Thyroid gland (tissue), 4 donors: Measurements from ENCODE around the gene SESN1. TPM values are rescaled to one million over a fixed set of nuclear protein-coding genes. Genes with fewer than 3 reads are reported as not detected.
A peak's percentile ranks its signal among the peaks of the same experiment; 100 is the strongest.

Experiments used
- DNase-seq, 2 donors: peaks; one replicate each; pipeline ENCODE4 v3.0.0-alpha.2; 2019
- H3K27ac ChIP-seq, 3 donors: fragments of 200-600 bp; sonication (generic); 1 replicate in 2 of 3; 2 replicates in 1 of 3; pipeline ENCODE4 v1.5.1; 2016 to 2019; ENCODE audit warnings: mild to moderate bottlenecking in 1 of 3, moderate library complexity in 1 of 3
- H3K27me3 ChIP-seq: fragments of 200-600 bp; sonication (generic); one replicate; pipeline ENCODE4 v1.5.1; 2019
- H3K36me3 ChIP-seq, 2 donors: fragments of 200-600 bp; sonication (generic); one replicate each; pipeline ENCODE4 v1.5.1; 2016 to 2019
- H3K4me1 ChIP-seq, 2 donors: fragments of 200-600 bp; sonication (generic); one replicate each; pipeline ENCODE4 v1.5.1; 2017 to 2019
- H3K4me3 ChIP-seq, 3 donors: fragments of 200-600 bp; sonication (generic); replicated peaks in 1 of 3; 1 replicate in 2 of 3; 2 replicates in 1 of 3; pipeline ENCODE4 v1.5.1; 2016; ENCODE audit warnings: mild to moderate bottlenecking in 1 of 3
- H3K9me3 ChIP-seq: fragments of 200-600 bp; sonication (generic); one replicate; pipeline ENCODE4 v1.5.1; 2017
- POLR2A ChIP-seq, 2 donors: fragments of 450-650 bp; IDR thresholded peaks; one replicate each; pipeline ENCODE4 v1.6.1; 2017; ENCODE audit warnings: antibody characterized with exemption in 2 of 2, mild to moderate bottlenecking in 2 of 2, moderate library complexity in 1 of 2
- WGBS, 2 donors: methylation state at CpG; one replicate each; pipeline ENCODE4 v1.1.5; 2017; 5-methylcytosine and 5-hydroxymethylcytosine counted together
- intact Hi-C: fragments of 100-400 bp; cut with DNase I; formaldehyde crosslinking; loops from one replicate; pipeline ENCODE4 v1.15.1; 2023
- total RNA-seq, 4 donors: library from RNA; depleted of rRNA; stranded (reverse); fragments of >200 nt; gene quantifications; one replicate each; pipeline ENCODE4 v1.2.3, GENCODE V29; 2016
- TF ChIP-seq, protein P1 (sequence below), 6 experiments: fragments of 200-600 bp in 3 of 6; fragments of 450-650 bp in 3 of 6; sonication (generic) in 3 of 6; IDR thresholded peaks; one replicate each; pipeline ENCODE4 v1.5.1; 2016 to 2019; ENCODE audit warnings: antibody characterized with exemption in 6 of 6, mild to moderate bottlenecking in 2 of 6, inconsistent platforms in 1 of 6, moderate library complexity in 1 of 6

SESN1 gene
- total RNA-seq, 4 donors from 2014 or later = 43.8 to 68.1 (median 58.1) TPM

DNA sequence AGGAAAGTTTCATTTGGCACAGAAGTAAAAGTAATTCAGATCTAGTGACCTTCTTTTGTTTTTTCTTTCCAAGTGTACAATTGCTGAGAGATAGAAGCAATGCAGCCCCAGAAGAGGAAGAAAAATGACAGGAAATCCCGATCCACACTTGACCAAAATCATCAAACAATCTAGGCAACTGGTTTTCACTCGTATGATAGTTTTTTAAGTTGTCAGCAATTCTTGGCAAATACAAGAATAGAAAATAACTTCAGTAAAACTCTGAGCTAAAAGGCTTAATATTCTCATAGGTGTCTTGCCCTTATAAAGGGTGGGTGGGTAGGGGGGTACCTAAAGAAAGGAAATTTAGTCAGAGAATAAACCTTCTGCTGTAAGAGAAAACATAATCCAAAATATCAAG lies 36.0 kb downstream of the SESN1 start:
- no peak for DNase-seq
- Histone ChIP-seq H3K36me3 (no peaks in the 10 kb centered on the region), H3K27me3 (no peaks in the 10 kb centered on the region), H3K4me1 (peaks cover 22 to 28% of the 10 kb centered on the region in 2 donors), H3K9me3 (no peaks in the 10 kb centered on the region), H3K4me3 (no peak overlapping the region), H3K27ac (peak overlapping the region in 1 of 3 donors; percentile 61)
- WGBS, 2 donors = 51 to 64% methylated on average over 2 of the region's 2 CpGs
- intact Hi-C loops = no loop called here
- TF ChIP-seq POLR2A (IDR thresholded peaks at IDR 0.05) = no peak
- TF ChIP-seq, protein P1, sequence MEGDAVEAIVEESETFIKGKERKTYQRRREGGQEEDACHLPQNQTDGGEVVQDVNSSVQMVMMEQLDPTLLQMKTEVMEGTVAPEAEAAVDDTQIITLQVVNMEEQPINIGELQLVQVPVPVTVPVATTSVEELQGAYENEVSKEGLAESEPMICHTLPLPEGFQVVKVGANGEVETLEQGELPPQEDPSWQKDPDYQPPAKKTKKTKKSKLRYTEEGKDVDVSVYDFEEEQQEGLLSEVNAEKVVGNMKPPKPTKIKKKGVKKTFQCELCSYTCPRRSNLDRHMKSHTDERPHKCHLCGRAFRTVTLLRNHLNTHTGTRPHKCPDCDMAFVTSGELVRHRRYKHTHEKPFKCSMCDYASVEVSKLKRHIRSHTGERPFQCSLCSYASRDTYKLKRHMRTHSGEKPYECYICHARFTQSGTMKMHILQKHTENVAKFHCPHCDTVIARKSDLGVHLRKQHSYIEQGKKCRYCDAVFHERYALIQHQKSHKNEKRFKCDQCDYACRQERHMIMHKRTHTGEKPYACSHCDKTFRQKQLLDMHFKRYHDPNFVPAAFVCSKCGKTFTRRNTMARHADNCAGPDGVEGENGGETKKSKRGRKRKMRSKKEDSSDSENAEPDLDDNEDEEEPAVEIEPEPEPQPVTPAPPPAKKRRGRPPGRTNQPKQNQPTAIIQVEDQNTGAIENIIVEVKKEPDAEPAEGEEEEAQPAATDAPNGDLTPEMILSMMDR (IDR thresholded peaks at IDR 0.05) = no peak

DNA sequence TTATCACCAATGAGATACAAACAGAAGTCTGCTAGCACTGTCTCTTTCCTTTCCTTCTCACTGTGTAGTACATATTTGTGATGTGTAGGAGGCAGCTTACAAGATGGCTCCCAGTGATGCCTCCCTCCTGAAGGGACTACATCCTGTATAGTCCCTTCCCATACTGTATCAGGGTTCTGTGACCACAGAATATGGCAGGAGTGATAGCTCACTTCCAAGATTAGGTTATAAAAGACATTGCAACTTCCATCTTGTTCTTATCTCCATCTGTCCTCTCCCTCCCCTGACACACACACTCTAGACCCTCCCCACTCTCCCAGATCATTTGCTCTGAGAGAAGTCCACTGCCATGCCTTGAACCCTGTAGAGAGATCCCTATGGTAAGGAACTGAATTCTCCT lies 38.0 kb downstream of the SESN1 start:
- Histone ChIP-seq H3K27me3 (no peaks in the 10 kb centered on the region), H3K9me3 (no peaks in the 10 kb centered on the region), H3K4me3 (no peak overlapping the region), H3K4me1 (peaks cover 22 to 30% of the 10 kb centered on the region in 2 donors), H3K36me3 (no peaks in the 10 kb centered on the region), H3K27ac (no peak overlapping the region)
- TF ChIP-seq, protein P1 (IDR thresholded peaks at IDR 0.05) = no peak
- no peak for TF ChIP-seq POLR2A (IDR thresholded peaks at IDR 0.05)
- intact Hi-C loops = no loop called here
- DNase-seq = no peak

DNA sequence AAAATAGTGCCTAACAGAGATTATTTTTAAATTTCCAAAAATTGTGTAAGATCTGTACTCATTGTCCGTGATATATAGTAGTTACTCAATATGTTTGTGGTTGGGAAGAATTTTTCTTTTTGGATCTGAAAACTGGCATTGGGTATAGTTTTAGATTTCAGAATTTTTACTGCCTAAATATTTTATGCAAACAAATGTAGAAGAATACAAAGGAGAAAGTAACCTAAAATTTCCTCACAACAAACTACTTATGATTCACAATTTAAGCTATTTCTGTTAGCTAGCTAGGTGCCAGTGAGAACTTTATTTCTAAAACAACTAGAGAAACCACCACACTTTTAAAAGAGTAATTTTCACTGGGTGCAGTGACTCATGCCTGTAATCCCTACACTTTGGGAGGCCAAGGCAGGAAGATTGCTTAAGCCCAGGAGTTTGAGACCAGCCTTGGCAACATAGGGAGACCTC lies 38.8 kb downstream of the SESN1 start:
- Histone ChIP-seq H3K36me3 (no peaks in the 10 kb centered on the region), H3K4me1 (peaks cover 23 to 29% of the 10 kb centered on the region in 2 donors)
- WGBS, 2 donors = 93 to 97% methylated on average over 1 of the region's 1 CpG

DNA sequence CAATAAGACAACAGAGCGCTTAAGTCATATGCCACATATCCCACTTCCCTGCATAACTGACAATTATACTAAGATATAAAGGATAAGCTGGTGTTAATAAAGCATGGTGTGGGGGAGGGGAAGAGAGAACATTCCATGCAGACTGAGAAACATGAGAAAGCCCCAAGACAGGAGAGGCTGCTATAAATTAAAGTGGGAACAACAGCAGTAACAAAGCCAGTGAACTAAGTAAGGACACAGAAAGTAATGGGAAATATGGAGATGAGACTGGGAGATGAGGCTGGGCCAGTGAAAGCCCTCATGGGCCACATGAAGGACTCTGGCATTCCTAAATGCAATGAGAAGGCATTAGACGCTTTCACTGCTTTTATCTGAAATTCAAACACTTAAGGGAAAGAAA lies 41.3 kb downstream of the SESN1 start:
- no peak for TF ChIP-seq POLR2A (IDR thresholded peaks at IDR 0.05)
- TF ChIP-seq, protein P1 (IDR thresholded peaks at IDR 0.05) = no peak
- intact Hi-C loops = no loop called here
- 94 to 97% methylated on average over 2 of the region's 2 CpGs for WGBS, 2 donors
- H3K9me3 ChIP-seq = no peaks in the 10 kb centered on the region
- H3K27ac ChIP-seq = no peak overlapping the region
- H3K4me3 ChIP-seq = no peak overlapping the region
- no peaks in the 10 kb centered on the region for H3K27me3 ChIP-seq
- H3K36me3 ChIP-seq = no peaks in the 10 kb centered on the region
- no peak for DNase-seq
- peaks cover 15 to 16% of the 10 kb centered on the region in 2 donors for H3K4me1 ChIP-seq

More for the DNA sequence above, 38.8 kb downstream of the SESN1 start:
- H3K9me3 ChIP-seq = no peaks in the 10 kb centered on the region
- intact Hi-C loops = no loop called here
- no peak overlapping the region for H3K4me3 ChIP-seq
- TF ChIP-seq, protein P1 (IDR thresholded peaks at IDR 0.05) = no peak
- no peak for TF ChIP-seq POLR2A (IDR thresholded peaks at IDR 0.05)
- no peak overlapping the region for H3K27ac ChIP-seq
- DNase-seq = no peak
- no peaks in the 10 kb centered on the region for H3K27me3 ChIP-seq

DNA sequence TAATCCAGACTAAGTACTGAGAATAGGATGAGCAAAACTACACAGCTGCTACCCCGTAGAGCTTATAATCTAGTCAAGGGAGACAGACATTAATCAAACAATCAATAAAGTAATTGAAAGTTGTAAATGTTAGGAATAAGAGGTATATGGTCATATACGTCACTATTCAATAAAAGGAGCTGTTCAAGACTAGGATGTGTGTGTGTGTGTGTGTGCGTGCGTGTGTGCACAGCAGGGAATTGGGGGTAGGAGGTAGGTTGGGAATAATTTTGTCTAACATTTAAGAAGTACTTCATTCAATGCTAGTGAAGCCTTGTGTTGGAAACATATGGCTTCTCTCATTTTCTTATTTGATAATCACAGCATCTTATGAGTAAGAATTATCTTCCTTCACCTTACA lies 41.8 kb downstream of the SESN1 start:
- Histone ChIP-seq H3K27me3 (no peaks in the 10 kb centered on the region), H3K4me3 (no peak overlapping the region), H3K9me3 (no peaks in the 10 kb centered on the region), H3K27ac (no peak overlapping the region), H3K4me1 (peaks cover 16 to 20% of the 10 kb centered on the region in 2 donors), H3K36me3 (no peaks in the 10 kb centered on the region)
- 93% methylated on average over 4 of the region's 4 CpGs for WGBS, 2 donors
- intact Hi-C loops = no loop called here
- TF ChIP-seq, protein P1 (IDR thresholded peaks at IDR 0.05) = no peak
- no peak for TF ChIP-seq POLR2A (IDR thresholded peaks at IDR 0.05)
- DNase-seq = no peak
